Breast epithelium (tissue), 4 donors: ENCODE data around the gene NFAM1. TPM values are rescaled to one million over a fixed set of nuclear protein-coding genes. Genes with fewer than 3 reads are reported as not detected.
A peak's percentile ranks its signal among the peaks of the same experiment; 100 is the strongest.

Experiments used
- DNase-seq, 2 donors: peaks; one replicate each; pipeline ENCODE4 v3.0.0-alpha.2; 2019; ENCODE audit warnings: low spot score in 2 of 2
- H3K27ac ChIP-seq, 2 donors: fragments of 200-600 bp; sonication (generic) in 1 of 2; one replicate each; pipeline ENCODE4 v1.5.1; 2016 to 2019; ENCODE audit warnings: mild to moderate bottlenecking in 1 of 2
- H3K27me3 ChIP-seq, 2 donors: fragments of 200-600 bp; sonication (generic) in 1 of 2; one replicate each; pipeline versions ENCODE4 v1.5.1 to v1.6.0; 2017 to 2019; ENCODE audit warnings: control low read depth in 1 of 2, mild to moderate bottlenecking in 1 of 2
- H3K36me3 ChIP-seq: fragments of 200-600 bp; one replicate; pipeline ENCODE4 v1.5.1; 2019
- H3K4me1 ChIP-seq, 2 donors: fragments of 200-600 bp; sonication (generic); one replicate each; pipeline ENCODE4 v1.5.1; 2016 to 2019; ENCODE audit warnings: control low read depth in 1 of 2
- H3K4me3 ChIP-seq, 3 donors: fragments of 200-600 bp; sonication (generic); 1 replicate in 2 of 3; 2 replicates in 1 of 3; pipeline ENCODE4 v1.5.1; 2016 to 2019; ENCODE audit warnings: mild to moderate bottlenecking in 3 of 3, moderate library complexity in 2 of 3
- H3K9me3 ChIP-seq, 2 donors: fragments of 200-600 bp; sonication (generic) in 1 of 2; one replicate each; pipeline ENCODE4 v1.5.1; 2016 to 2019; ENCODE audit warnings: control low read depth in 1 of 2
- POLR2A ChIP-seq: fragments of 450-650 bp; IDR thresholded peaks from one replicate; pipeline ENCODE4 v1.6.1; 2016; ENCODE audit warnings: antibody characterized with exemption, mild to moderate bottlenecking, moderate library complexity
- POLR2AphosphoS5 ChIP-seq, 3 donors: sonication (generic); formaldehyde crosslinking; IDR thresholded peaks; one replicate each; pipeline ENCODE4 v1.6.1; 2017; ENCODE audit warnings: antibody characterized with exemption in 3 of 3
- intact Hi-C: fragments of 100-400 bp; cut with DNase I; formaldehyde crosslinking; loops from one replicate; pipeline ENCODE4 v1.15.1; 2023; ENCODE audit warnings: low total_unique reads
- total RNA-seq, 3 donors: library from RNA; depleted of rRNA; stranded (reverse); fragments of >200 nt; gene quantifications; one replicate each; pipeline ENCODE4 v1.1.0, GENCODE V29; 2016
- TF ChIP-seq, protein P1 (sequence below), 3 donors: fragments of 450-650 bp; IDR thresholded peaks; one replicate each; pipeline ENCODE4 v1.5.1; 2016 to 2017; ENCODE audit warnings: antibody characterized with exemption in 3 of 3, mild to moderate bottlenecking in 3 of 3, moderate library complexity in 3 of 3

Gene NFAM1
- total RNA-seq, 3 donors from 2014 or later = 0.66 to 4.3 (median 1.5) TPM

DNA sequence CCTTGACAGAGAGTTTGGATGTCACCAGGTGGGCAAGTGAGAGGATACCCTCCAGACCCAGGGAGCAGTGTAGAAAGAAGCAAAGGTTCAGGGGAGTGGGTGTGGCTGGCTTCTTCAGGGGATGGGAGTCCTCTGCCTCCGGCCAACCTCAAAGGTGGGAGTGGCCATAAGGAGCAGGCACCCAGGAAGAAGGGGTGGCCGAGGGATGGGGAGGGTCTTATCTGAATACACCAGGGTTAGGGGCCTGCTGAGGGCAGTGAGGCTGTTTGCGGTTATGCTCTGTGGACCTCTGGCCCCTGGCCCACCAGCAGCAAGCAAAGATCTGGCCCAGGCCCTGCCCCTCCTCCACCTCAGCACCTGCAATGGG is 6.2 kb downstream of the NFAM1 start:
- H3K27ac ChIP-seq = no peak overlapping the region
- no peaks in the 10 kb centered on the region for H3K27me3 ChIP-seq
- no peaks in the 10 kb centered on the region for H3K36me3 ChIP-seq
- TF ChIP-seq POLR2A (no peak), POLR2AphosphoS5 (IDR thresholded peaks at IDR 0.05) (no peak)
- TF ChIP-seq, protein P1, sequence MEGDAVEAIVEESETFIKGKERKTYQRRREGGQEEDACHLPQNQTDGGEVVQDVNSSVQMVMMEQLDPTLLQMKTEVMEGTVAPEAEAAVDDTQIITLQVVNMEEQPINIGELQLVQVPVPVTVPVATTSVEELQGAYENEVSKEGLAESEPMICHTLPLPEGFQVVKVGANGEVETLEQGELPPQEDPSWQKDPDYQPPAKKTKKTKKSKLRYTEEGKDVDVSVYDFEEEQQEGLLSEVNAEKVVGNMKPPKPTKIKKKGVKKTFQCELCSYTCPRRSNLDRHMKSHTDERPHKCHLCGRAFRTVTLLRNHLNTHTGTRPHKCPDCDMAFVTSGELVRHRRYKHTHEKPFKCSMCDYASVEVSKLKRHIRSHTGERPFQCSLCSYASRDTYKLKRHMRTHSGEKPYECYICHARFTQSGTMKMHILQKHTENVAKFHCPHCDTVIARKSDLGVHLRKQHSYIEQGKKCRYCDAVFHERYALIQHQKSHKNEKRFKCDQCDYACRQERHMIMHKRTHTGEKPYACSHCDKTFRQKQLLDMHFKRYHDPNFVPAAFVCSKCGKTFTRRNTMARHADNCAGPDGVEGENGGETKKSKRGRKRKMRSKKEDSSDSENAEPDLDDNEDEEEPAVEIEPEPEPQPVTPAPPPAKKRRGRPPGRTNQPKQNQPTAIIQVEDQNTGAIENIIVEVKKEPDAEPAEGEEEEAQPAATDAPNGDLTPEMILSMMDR (IDR thresholded peaks at IDR 0.05) = no peak
- no peak overlapping the region for H3K4me3 ChIP-seq
- H3K4me1 ChIP-seq = no peaks in the 10 kb centered on the region
- intact Hi-C loops = no loop called here
- no peaks in the 10 kb centered on the region for H3K9me3 ChIP-seq
- no peak for DNase-seq

GRCh38 chr22:42425337-42425988 is 6.7 kb downstream of the NFAM1 start:
- H3K4me1 ChIP-seq = no peaks in the 10 kb centered on the region
- H3K27ac ChIP-seq = no peak overlapping the region
- no peaks in the 10 kb centered on the region for H3K9me3 ChIP-seq
- no peaks in the 10 kb centered on the region for H3K36me3 ChIP-seq
- TF ChIP-seq POLR2AphosphoS5 (IDR thresholded peaks at IDR 0.05) (no peak), POLR2A (no peak)
- TF ChIP-seq, protein P1 (IDR thresholded peaks at IDR 0.05) = no peak
- intact Hi-C loops = no loop called here
- no peak overlapping the region for H3K4me3 ChIP-seq
- peak in 1 of 2 donors; percentile 53 for DNase-seq
- no peaks in the 10 kb centered on the region for H3K27me3 ChIP-seq

DNA sequence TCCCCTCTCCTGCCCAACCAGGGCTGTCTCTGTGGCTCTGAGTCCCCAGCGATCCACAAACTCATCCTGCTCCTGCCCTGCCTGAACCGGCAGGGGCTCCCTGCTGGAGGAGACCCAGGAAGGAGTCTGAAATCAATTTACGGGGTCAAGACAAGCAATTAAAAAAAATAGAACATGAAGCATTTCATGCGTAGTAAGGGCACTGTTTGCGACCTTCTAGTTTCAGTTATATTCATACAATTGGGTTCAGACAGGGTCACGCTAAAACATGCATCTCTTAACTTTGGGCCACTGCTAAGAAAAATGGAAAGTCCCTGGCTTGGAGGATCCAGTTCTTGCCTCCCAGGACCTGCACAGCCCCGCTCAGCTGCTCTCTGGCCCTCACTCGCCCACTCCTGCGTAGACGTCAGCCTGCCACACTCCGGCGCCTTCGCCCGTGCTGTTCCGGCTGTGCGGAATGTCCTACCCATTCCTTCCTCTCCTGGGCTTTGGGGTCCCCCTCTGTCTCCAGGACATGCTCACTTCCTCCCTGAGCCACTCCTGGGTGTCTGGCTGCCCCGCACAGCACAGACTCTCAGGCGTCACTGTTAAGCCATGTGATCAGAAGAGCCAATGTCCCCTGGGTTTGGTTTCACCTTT is 12.8 kb downstream of the NFAM1 start:
- no peaks in the 10 kb centered on the region for H3K27me3 ChIP-seq
- TF ChIP-seq, protein P1 (IDR thresholded peaks at IDR 0.05) = no peak
- no peak for TF ChIP-seq POLR2A
- no peak for TF ChIP-seq POLR2AphosphoS5 (IDR thresholded peaks at IDR 0.05)
- intact Hi-C loops = no loop called here
- peak overlapping the region in 2 of 3 donors; percentile 27 to 52 for H3K4me3 ChIP-seq
- peaks cover 0 to 7% of the 10 kb centered on the region in 2 donors for H3K4me1 ChIP-seq
- no peaks in the 10 kb centered on the region for H3K36me3 ChIP-seq
- H3K9me3 ChIP-seq = no peaks in the 10 kb centered on the region
- DNase-seq = no peak
- H3K27ac ChIP-seq = peak overlapping the region; percentile 17 to 77

DNA sequence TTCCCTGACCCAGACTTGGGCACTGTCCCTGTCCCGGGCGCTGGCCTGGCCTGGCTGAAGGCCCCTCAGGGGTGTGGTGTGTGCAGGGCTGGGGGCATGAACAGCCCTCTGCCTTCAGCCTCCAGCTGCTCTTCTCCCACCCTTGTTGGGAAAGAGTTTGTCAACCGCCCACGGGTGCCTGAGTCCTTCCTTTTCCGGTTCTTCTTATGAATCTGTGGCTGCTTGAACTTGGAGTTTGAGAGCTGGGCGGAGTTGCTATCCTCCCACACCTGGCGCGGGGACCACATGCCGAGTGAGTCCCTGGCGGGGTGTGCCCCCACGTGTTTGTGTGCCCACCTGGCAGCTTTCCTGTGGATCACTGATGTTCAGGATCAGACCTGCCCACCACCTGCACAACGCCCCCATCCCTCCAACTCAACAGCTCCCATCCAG is 13.4 kb downstream of the NFAM1 start:
- no peak for DNase-seq
- intact Hi-C loops = no loop called here
- TF ChIP-seq, protein P1 (IDR thresholded peaks at IDR 0.05) = no peak
- TF ChIP-seq POLR2AphosphoS5 (IDR thresholded peaks at IDR 0.05) (no peak), POLR2A (no peak)
- H3K9me3 ChIP-seq = no peaks in the 10 kb centered on the region
- H3K4me1 ChIP-seq = peaks cover 0 to 7% of the 10 kb centered on the region in 2 donors
- H3K4me3 ChIP-seq = peak overlapping the region in 2 of 3 donors; percentile 27 to 52
- H3K36me3 ChIP-seq = no peaks in the 10 kb centered on the region
- H3K27ac ChIP-seq = peak overlapping the region; percentile 17 to 77
- H3K27me3 ChIP-seq = no peaks in the 10 kb centered on the region

DNA sequence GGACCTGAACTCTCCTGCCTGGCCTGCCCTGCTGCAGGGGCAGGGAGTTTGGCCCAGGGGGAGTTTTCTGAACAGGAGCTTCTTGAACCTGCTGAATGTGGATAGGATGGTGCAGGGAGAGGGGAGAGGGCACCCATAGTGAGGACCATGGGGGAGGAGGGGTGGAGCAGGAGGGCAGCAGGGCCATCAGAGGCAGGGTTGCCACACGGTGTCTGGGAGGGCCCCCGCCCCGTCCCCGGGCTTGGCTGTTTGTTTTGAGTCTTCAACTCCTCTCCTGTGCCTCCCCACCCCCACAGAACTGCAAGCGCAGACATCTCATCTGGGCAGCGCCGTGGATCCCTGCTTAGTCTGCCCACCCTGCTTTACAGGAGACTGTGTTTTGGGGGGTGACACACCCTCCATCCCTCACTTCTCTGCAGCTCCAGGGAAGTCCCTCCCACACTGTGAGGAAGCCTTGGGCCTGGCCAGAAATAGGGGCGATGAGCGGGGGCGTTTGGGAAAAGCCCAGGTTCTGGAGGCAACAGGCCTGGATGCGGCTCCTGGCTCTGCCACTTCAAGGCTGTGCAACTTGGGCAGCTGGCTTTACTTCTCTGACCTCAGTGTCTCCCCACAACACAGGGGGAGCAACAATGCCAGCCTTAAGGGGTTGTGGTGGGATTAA is 14.4 kb downstream of the NFAM1 start:
- no peaks in the 10 kb centered on the region for H3K36me3 ChIP-seq
- no peak overlapping the region for H3K4me3 ChIP-seq
- peaks cover 0 to 7% of the 10 kb centered on the region in 2 donors for H3K4me1 ChIP-seq
- DNase-seq = no peak
- H3K27ac ChIP-seq = peak overlapping the region in 1 of 2 donors; percentile 38
- intact Hi-C loops = no loop called here
- TF ChIP-seq POLR2A = no peak
- TF ChIP-seq POLR2AphosphoS5 (IDR thresholded peaks at IDR 0.05) = no peak
- TF ChIP-seq, protein P1 (IDR thresholded peaks at IDR 0.05) = no peak
- H3K27me3 ChIP-seq = no peaks in the 10 kb centered on the region
- no peaks in the 10 kb centered on the region for H3K9me3 ChIP-seq
